Stimulated activated CD4-positive, alpha-beta T cell treated with anti-CD3 and anti-CD28 coated beads, Interleukin-2, amount 100 ng/mL, for 24 hours (primary cell): Measurements from ENCODE around the gene CDH26.
"Not testable (repeated sequence)": the region's sequence is repeated elsewhere in the genome, so short reads cannot be mapped to it uniquely, and the experiment has no call there.

Source experiments
- DNase-seq, 2 donors: peaks; one replicate each; pipeline ENCODE4 v3.0.0-alpha.2; 2020

Gene CDH26

DNA sequence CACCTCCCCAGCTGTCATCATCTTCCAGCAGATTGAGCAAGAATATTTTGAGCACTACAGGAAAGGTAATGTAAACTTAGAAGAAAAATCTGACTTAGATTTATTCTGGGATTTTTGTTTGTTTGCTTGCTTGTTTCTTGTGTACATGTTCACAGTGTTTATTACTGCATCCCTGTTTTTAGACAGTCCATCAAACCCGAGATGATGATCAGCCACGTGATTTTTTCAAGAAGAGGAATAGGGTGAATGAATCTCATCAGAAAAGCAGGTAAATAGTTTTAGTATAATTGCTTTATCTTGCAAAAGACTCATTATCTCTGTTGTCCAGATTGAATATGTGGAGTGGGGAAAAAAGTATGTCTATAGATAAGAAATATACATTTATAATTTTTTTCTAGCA, 16.0 kb upstream of the CDH26 start:
- DNase-seq = no peak

DNA sequence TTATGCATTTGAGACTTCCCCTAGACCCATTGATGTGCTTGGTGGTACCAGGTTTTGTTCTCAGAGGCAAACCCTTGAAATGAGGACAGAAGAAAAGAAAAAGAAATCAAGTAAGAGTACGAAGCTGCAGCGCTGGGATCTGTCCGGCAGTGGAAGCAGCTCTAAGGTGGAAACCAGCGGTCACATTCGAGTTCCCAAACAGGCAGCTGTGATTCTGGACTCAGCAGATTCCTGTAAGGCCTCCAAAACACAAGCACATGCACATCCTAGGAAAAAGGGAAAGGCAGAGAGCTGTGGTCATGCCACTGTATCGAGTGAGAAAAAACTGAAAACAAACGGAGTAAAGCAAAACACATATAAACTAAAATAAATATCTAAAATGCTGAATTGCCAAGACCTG, 13.5 kb upstream of the CDH26 start:
- DNase-seq = no peak

DNA sequence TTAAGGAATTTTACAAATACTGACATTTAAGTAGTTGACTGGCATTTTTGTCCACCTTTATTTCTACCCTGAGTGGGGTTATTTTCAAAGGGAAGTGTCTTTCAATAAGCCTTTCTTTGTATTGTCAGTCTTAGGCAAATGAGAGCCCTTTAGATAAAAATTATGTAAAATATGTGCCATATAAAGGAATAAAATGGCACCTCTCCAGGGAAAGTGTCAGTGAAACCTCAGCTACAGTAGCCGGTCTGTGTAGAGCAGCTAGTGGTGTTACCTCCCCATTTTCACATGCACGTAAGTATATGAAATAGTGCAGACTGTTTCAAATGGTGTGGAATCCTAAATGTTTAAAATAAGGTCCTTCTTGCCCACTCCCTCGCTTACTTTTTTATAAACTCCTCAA, 13.0 kb upstream of the CDH26 start:
- no peak for DNase-seq

DNA sequence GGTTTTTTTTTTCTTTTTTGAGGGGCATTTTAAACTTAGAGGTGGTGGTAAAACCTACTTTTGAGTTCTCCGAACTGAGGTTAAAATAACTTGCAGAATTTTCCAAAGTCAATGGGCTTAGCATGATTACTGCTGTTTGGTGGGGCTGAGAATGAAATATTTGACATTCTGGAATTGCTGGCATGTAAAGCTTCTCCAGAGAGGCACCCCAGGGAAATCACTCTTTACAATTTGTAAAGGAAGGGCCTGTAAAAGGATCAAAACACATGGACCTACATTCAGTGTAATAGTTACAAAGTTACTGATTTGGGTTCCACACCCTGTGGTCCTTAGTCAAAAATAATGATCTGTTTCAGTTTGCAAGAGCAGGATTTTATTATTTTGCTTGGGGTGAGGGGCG, 12.5 kb upstream of the CDH26 start:
- DNase-seq = no peak

DNA sequence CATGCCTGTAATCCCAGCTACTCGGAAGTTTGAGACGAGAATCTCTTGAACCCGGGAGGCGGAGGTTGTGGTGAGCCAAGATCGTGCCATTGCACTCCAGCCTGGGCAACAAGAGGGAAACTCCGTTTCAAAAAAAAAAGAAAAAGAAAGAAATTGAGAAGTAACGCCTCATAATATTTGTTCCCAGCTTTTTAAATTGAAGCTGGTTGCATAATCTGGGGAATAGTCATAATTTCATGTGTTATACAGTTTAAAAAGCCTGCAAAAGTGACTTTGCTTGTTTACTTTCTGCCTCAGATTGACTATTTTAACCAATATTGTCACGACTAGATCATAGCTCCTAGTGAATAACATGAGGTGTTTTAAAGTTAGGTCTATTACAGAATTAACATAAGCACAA, 10.8 kb upstream of the CDH26 start:
- DNase-seq = no peak

DNA sequence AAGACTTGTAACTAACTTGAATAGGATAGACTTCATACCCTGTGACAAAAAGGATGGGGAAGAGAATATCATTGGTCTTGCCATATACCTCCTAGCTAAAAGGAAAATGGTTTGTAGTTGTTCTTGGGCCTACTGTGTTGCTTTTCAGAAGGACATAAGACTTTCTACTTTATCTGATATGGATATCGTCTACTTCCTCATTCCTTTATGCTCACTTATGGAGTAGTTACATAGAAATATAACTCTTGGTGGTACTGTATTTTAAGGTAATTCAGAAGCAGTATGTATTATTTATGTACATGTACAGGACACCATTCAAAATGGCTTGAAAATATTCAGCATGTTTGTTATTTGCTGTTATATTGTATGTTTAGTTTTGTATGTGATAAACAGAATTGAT, 10.0 kb upstream of the CDH26 start:
- DNase-seq = no peak

DNA sequence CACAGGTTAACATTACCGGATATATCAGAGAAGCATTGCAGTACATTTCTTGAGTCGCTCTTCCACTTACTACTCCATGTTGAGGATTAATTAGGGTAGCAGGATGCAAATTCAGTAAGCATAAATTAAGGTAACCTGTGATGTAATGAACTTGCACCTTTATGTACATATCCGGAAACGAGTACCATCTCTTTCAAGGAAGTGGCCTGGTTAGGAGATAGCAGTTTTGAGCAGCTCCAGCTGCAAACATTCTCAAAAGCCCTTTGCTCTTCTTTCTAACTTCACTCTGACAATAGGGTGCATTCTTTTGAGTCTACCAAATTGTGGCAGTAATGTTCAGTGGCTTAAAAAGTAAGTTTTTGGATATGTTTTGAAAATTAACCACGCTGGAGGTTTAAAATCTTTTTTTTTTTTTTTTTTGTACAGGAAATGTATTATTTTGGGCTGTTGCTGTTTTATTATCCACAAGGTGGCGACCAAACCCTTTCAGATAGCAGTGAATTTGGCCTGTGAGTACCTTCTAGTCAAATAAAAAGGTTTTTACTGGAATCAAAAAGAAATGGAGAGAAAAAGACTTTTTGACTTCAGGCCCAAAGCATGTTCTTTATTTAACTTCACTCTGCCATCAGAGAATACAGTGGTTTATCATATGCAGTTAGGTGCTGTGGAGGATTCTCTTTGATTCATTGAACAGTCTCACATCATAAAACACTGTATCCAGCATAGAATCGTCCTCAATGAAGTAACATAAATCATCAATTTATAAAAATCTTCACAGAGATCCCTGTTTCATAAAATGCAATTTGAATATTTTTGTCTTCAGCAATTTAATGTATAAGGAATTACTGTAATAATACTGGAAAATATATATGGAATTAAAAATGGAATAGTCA, 9.1 kb upstream of the CDH26 start:
- DNase-seq = no peak

DNA sequence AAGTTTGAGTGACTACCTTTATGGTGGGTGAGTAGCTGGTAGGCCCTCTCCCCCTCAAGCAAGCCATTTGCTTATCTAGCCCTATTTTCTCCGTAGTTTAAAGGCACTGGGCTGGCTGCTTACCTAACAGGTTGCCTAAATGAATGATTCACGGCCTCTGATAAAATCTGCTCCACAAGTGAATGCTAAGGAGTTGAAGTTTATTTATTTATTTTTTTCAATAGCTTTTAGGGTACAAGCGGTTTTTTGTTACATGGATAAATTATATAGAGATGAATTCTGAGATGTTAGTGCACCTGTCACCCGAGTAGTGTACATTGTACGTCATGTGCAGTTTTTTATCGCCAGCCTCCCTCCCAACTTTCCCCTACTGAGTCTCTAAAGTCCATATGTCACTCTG, 8.3 kb upstream of the CDH26 start:
- no peak for DNase-seq

DNA sequence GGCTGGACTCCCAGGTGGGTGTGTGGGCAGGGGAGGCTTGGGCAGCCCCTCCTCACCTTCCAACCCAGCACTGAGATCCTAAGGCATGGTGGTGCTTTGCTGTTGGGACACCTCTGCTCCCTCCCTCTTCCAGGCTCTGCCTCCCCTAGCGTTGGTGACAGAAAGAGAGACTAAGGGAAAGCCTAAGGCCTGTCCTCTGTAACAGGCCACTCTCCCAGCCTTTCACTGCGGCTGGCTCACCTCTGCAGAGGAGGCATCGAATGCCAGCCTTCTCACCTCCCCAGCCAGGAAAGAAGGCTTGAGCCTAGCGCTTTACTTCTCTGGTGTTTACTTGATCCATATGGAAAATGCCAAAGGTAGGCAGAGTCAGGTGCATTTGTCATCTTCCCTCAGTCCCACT, 3.5 kb upstream of the CDH26 start:
- DNase-seq = no peak

DNA sequence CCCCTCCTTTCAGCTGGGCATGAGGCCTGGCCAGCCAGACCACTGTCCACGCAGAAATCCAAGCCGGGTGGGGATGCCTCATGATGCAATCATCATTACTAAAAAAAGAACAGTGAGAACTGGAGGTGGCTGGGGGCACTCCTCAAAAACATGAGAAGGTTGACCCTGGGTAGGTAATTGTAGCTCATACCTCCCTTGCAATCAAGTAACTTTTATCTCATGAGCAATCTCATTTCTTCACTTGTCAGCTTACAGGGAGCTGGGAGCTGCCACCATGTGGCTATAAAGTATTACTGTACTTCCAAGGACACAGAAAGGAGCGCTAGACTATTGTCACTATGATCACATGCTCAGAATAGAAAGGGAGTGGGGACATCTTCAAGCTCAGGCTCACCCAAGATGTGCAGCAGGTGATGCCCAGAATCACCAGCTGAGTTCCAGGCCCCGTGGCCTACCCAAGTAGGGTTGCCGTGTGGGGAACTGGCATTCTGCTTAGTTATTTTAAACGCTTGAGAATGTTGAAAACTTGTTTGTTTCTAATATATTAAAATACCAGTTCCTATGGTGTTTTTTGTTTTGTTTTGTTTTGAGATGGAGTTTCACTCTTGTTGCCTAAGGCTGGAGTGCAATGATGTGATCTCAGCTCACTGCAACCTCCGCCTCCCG, 3.0 kb upstream of the CDH26 start:
- no peak for DNase-seq

DNA sequence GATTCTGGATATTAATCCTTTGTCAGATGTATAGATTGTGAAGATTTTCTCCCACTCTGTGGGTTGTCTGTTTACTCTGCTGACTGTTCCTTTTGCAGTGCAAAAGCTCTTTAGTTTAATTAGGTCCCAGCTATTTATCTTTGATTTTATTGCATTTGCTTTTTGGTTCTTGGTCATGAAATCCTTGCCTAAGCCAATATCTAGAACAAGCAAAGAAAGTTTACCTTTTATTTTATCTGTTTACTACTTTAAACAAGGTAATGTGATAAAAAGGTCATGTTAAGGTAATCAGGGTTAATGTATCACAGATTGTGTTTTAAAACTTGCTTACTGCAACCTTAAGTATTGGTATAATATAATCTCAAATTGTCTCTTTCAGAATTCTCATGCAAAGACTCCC, 655 bp upstream of the CDH26 start:
- DNase-seq = not testable (repeated sequence)

DNA sequence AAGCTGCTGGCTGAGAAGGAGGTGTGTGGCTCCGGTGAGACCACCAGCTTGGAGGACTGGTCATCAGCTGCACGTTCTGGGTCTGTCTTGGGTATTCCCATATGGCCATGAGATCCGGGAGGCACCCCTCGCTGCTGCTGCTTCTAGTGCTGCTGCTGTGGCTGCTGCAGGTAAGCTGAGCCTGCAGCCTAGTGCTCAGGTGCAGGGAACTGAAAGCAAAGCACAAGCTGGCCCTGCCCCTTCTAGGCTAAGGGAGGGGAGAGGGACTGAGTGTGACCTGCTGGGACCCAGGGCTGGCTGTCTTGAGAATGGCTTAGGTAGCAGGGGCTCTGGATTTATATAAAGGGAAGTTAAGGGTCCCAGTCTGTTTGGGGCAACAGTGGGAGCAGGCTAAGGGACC, 403 bp downstream of the CDH26 start:
- DNase-seq = no peak

DNA sequence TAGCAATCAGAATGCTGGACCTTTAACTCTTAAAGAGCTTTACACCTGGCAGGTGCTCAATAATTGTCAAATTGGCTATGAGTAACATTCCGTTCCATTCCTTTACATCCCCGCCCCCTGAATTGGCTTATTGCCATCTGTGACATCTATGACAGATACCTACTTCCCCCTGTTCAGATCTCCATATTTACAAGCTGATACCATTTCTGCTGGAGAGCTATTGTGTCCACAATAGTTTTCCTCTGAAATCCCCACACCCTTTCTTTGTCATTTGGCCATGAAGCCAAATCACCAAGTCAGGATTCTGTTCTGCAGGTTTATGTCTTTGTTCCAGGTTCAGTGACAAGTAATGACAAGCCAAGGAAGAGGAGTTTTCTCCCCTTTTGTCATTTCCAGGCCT, 3.2 kb downstream of the CDH26 start:
- DNase-seq = no peak

DNA sequence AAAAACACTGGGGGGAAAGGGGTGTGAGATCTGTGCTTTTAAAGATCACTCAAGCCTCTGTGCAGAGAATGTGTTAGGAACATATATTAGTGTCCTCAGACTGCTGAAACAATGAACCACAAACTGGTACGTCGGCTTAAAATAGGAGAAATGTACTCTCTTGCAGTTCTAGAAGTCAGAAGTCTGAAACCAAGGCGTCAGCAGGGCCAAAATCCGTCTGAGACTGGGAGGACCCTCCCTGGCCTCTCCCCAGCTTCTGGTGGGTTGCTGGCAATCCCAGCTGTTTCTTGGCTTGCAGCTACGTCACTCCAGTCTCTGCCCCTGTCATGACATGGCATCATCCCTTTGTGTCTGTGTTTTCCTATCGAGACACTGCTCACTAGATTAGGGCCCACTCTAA, 3.9 kb downstream of the CDH26 start:
- DNase-seq = no peak

DNA sequence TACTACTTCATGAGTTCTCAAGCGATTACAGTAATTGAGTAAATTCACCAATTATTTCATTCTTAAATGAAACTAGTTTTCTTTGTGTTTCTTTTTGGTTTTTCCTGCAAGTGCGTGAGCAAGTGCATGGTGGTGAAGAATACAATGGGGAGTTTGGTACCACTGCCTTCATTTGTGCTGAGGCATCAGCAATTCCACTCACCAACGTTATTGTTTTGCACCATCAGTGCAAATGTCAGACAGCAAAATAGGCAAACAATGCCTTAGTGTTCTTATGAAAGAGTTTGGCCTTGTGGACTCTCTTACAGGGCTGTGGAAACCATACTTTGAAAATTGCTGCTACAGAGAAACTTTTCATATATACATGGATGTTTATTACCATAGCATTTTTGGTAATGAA, 8.2 kb downstream of the CDH26 start:
- no peak for DNase-seq

DNA sequence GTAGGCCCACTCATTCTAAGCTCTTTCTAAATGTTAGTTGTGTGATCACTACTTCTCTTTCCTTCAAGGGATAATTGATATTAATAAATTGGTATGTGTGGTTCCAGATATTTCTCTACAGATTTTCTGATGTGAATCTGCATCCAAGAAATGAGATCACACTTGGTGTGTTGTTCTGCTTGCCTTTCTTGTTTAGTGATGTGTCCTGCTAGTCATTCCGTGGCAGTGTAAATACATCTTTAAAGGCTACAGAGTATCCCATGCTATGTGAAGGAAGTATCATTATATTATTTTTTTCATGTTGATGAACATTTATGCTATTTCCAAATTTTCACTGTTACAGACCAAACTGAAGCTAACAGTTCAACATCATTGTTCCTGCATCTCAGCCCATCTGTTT, 13.2 kb downstream of the CDH26 start:
- DNase-seq = no peak

DNA sequence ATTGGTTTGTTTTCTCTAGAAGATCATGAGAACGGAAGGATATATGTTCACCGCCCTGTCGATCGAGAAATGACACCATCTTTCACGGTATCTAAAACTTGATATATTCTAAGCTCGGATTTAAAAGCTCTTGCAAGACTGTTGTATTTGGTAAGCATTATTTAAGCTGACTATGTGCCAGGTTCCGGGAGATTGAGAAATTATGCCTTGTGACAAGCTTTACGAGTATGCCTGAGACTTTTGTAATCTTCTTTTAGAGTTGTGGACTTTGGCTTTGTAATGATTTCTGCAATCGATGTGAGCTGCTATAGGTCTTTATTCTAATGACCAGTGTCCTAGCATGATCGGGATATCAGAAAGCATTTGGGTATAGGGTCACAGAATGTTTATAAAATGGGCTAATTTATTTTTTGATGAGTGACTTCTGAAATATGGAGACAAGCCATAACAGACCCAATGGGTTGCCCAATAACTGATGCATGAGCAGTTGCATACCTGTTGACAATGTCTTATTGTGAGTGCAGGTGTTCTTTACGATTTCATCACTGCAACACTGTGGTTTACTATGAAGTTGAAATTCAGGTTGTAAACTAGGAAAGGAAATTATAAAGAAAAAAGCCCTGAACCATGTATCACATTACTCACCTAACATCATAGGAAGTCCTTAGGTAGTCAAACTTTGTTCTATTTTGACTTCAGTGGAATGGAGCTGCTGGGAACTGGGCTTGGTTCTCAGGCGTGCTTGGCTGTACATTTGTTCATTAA, 14.0 kb downstream of the CDH26 start:
- no peak for DNase-seq

DNA sequence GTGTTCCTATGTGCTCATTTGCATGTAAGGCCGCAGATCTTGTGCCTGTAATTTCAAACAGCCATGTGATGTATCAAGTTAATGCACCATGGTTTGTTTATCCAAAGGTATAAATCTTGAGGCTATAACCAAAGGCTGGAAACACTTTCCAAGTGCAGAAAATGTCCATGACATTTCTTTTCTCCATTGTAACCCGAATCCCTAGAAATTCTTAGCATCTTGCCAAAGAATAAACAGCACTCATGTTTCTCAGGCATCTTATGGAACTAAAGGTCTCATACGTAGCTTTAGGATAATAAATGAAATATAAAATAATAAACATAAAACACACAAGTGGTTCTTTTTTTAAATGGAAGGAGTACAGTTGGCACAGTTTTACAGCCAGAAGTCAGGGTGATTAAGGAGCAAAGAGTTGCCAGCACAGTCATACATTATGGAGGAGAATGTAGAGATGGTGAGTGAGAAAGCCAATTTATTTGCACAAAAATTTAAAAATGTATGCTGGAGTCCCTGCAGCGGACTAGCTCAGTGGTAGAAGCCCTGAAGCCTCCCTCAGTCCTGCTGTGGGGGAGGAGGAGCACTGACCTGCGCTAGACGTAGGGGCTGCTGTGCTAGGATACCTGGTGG, 18.0 kb downstream of the CDH26 start:
- DNase-seq = no peak

DNA sequence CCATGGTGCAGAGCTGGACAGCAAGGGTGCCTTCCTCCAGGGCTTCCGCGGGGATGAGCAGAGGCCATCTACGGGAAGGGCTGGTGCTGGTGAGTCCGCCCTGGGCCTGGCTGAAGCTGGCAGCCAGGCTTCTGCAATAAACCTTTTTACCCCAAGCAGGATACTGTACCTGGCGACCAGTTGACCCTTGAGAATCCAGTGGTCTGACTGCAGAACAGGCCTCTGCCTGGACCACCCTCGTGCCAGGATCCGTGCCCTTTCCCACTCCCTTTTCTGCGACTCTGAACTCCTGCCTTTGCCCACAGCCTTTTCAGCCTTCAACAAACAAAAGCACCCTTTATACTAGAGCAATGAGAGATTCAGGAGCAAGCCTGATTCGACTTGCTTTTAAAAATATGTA, 18.9 kb downstream of the CDH26 start:
- no peak for DNase-seq

DNA sequence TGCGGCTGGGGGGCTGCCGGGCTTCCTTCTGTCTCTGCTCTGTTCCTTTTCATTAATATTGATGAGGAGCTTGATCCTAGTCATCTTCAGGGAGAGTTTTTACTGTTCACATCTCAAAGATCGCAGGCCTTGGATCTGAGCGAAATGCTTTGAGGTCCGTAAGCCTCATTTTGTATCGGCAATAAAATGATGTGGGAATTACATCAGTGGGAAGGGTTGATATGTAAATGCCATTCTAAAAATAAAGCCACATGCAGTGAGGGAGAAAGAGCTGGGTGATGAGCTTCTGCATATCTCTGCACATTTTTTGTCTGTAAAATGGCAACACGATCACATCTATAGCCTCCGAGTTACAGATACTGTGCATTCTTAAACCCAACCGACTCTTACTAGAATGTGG, 24.9 kb downstream of the CDH26 start:
- DNase-seq = no peak

DNA sequence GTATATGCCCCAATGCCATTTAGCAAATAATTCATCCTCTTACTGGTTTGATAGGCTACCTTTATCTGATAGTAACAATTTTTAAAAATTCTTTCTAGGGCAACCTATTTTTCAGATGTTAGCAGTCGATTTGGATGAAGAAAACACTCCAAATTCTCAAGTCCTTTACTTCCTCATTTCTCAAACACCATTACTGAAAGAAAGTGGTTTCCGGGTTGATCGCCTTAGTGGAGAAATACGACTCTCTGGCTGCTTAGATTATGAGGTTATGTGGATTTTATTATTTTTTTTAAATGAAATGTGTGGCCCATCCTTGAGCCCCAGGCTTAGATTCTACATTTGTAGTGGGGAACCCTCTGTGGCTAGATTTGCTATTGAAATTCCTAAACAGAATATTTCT, 26.3 kb downstream of the CDH26 start:
- DNase-seq = no peak

DNA sequence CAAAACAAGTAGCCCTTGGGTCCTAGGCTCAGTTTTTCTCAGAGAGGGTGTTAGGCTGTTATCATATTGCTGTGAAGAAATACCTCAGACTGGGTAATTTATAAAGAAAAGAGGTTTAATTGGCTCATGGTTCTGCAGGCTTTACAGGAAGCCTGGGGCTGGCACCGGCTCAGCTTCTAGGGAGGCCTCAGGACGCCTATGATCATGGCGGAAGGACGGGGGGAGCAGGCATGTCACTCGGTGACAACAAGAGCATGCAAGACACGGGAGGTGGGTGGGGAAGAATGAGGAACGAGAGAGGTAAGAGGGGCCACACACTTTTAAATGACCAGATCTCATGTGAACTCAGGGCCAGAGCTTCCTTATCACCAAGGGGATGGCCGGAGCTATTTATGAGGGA, 26.9 kb downstream of the CDH26 start:
- DNase-seq = no peak

DNA sequence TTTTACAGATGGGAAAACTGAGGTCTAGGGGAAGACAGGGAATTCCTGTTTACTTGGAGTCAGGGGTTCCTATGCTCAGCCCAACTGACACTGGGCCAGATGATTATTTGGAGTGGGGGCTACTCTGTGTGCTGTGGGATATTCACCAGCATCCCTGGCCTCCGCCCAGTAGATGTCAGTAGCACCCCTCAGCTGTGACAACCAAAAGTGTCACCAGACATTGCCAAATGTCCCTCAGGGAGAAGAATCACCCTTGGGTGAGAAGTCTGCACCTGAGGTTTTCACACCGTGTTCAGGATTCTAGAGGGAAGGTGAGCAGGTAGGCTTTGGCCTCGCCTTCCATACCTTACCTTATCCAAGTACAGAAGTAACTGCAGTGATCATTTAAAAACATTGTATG, 27.6 kb downstream of the CDH26 start:
- DNase-seq = no peak

DNA sequence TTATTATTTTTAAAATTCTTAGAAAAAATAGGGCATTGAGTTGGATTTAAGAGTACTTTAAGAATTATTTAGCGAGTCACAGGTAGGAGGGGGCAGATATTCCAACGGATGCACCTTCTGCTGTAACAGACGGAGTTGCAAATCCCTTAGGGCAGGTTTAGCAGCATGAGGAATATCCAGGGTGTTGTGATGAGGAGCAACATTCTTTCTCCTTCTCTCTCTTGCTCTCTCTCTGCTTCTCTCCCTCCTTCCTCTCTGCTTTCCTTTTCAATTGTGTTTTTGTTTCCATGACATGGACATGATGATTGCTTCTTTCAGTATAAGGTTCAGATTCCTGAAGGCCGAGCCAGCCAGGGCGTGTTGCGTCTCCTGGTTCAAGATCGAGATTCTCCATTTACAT, 28.9 kb downstream of the CDH26 start:
- DNase-seq = no peak
